A673 (cell line): ENCODE results near the gene MVP.

Experiments
- CTCF ChIP-seq: fragments of 300-800, 200-600 bp; sonication (generic); conservative IDR thresholded peaks from 2 replicates; pipeline ENCODE4 v1.5.1; 2017; ENCODE audit warnings: low read depth, mild to moderate bottlenecking, antibody characterized with exemption, low read length, moderate library complexity, mixed read lengths
- EZH2 ChIP-seq: fragments of 200-600 bp; sonication (generic); IDR thresholded peaks from 2 replicates; pipeline ENCODE4 v1.6.1; 2017; ENCODE audit warnings: borderline replicate concordance, low read depth, mild to moderate bottlenecking, mixed read lengths, antibody characterized with exemption, low read length; ENCODE audit not compliant: poor library complexity, severe bottlenecking

GRCh38 chr16:29892458-29892813, 72.2 kb downstream of the MVP start:
- TF ChIP-seq EZH2, result no peak
- no peak for TF ChIP-seq CTCF
